Type B pancreatic cell (in vitro differentiated cells): Measurements from ENCODE around the gene NXPH2. TPM values are rescaled to one million over a fixed set of nuclear protein-coding genes. Genes with fewer than 3 reads are reported as not detected.

Experiments used
- DNase-seq: peaks from one replicate; pipeline ENCODE4 v3.0.0; 2021; ENCODE audit warnings: mixed read lengths; ENCODE audit not compliant: unreplicated experiment; ENCODE audit errors: extremely low spot score
- H3K27ac Mint-ChIP-seq: 2 replicates; pipeline ENCODE4 v1.8.0; 2021; ENCODE audit warnings: mild to moderate bottlenecking, mixed read lengths
- H3K27me3 Mint-ChIP-seq: 2 replicates; pipeline ENCODE4 v1.8.0; 2021; ENCODE audit warnings: mixed read lengths
- H3K36me3 Mint-ChIP-seq: 2 replicates; pipeline ENCODE4 v1.8.0; 2021; ENCODE audit warnings: mixed read lengths
- H3K4me1 Mint-ChIP-seq: one replicate; pipeline ENCODE4 v1.8.0; 2021; ENCODE audit warnings: mixed read lengths; ENCODE audit not compliant: unreplicated experiment
- H3K4me3 Mint-ChIP-seq: 2 replicates; pipeline ENCODE4 v1.8.0; 2021; ENCODE audit warnings: mild to moderate bottlenecking, mixed read lengths
- H3K9me3 Mint-ChIP-seq: 2 replicates; pipeline ENCODE4 v1.8.0; 2021; ENCODE audit warnings: mixed read lengths
- CTCF ChIP-seq: fragments of 200-600 bp; sonication (generic); conservative IDR thresholded peaks from 2 replicates; pipeline ENCODE4 v1.5.0; 2021; ENCODE audit warnings: antibody characterized with exemption, mild to moderate bottlenecking
- total RNA-seq: library from RNA; stranded (reverse); gene quantifications from 2 replicates; pipeline ENCODE4 v1.2.1, GENCODE V29; 2021; ENCODE audit warnings: low replicate concordance

NXPH2 gene
- total RNA-seq, 1 donor from 2014 or later, result 5.0 TPM

- Mint-ChIP-seq H3K36me3 (no peaks in the 10 kb centered on the region), H3K27ac (no peak overlapping the region), H3K9me3 (no peaks in the 10 kb centered on the region), H3K4me1 (peaks cover 9% of the 10 kb centered on the region), H3K4me3 (no peak overlapping the region), H3K27me3 (peaks cover 3% of the 10 kb centered on the region)
- no peak for DNase-seq
- no peak for TF ChIP-seq CTCF
Measured at GRCh38 chr2:138716183-138716582, 64.0 kb downstream of the NXPH2 start.

GRCh38 chr2:138713504-138713903 lies 66.7 kb downstream of the NXPH2 start:
- H3K4me1 Mint-ChIP-seq, result peaks cover 12% of the 10 kb centered on the region
- no peak for TF ChIP-seq CTCF
- H3K36me3 Mint-ChIP-seq, result no peaks in the 10 kb centered on the region
- H3K27me3 Mint-ChIP-seq, result no peaks in the 10 kb centered on the region
- H3K9me3 Mint-ChIP-seq, result no peaks in the 10 kb centered on the region
- H3K27ac Mint-ChIP-seq, result no peak overlapping the region
- no peak for DNase-seq
- H3K4me3 Mint-ChIP-seq, result no peak overlapping the region

GRCh38 chr2:138713069-138713496 lies 67.1 kb downstream of the NXPH2 start:
- Mint-ChIP-seq H3K4me3 (no peak overlapping the region), H3K9me3 (no peaks in the 10 kb centered on the region), H3K4me1 (peaks cover 12% of the 10 kb centered on the region), H3K36me3 (no peaks in the 10 kb centered on the region), H3K27me3 (no peaks in the 10 kb centered on the region), H3K27ac (no peak overlapping the region)
- no peak for DNase-seq
- no peak for TF ChIP-seq CTCF

- Mint-ChIP-seq H3K9me3 (no peaks in the 10 kb centered on the region), H3K4me1 (peaks cover 12% of the 10 kb centered on the region), H3K4me3 (no peak overlapping the region), H3K27ac (no peak overlapping the region), H3K27me3 (no peaks in the 10 kb centered on the region), H3K36me3 (no peaks in the 10 kb centered on the region)
- DNase-seq, result no peak
- no peak for TF ChIP-seq CTCF
Measured at GRCh38 chr2:138712212-138712979, 67.8 kb downstream of the NXPH2 start.

GRCh38 chr2:138711812-138712211 lies 68.4 kb downstream of the NXPH2 start:
- TF ChIP-seq CTCF, result no peak
- peaks cover 12% of the 10 kb centered on the region for H3K4me1 Mint-ChIP-seq
- no peak overlapping the region for H3K27ac Mint-ChIP-seq
- H3K36me3 Mint-ChIP-seq, result no peaks in the 10 kb centered on the region
- no peaks in the 10 kb centered on the region for H3K9me3 Mint-ChIP-seq
- H3K4me3 Mint-ChIP-seq, result no peak overlapping the region
- no peaks in the 10 kb centered on the region for H3K27me3 Mint-ChIP-seq
- DNase-seq, result no peak
